ENCODE measurements around the gene CHML. TPM values are rescaled to one million over a fixed set of nuclear protein-coding genes. Genes with fewer than 3 reads are reported as not detected.
"Not testable (repeated sequence)": the region's sequence is repeated elsewhere in the genome, so short reads cannot be mapped to it uniquely, and the experiment has no call there.

Gene CHML
- total RNA-seq, 6 experiments from 2014 or later, result 2.3 to 6.0 (median 3.9) TPM

- intact Hi-C loops (cut with DNase I), result no loop called here
- no peaks in the 10 kb centered on the region for H3K27me3 ChIP-seq
- DNase-seq (no peak), ATAC-seq (no peak)
- no peaks in the 10 kb centered on the region for H3K9me3 ChIP-seq
- H3K36me3 ChIP-seq, result no peaks in the 10 kb centered on the region
- H3K27ac ChIP-seq, result no peak overlapping the region
- TF ChIP-seq POLR2A (IDR thresholded peaks at IDR 0.05) (no peak), CTCF (IDR thresholded peaks at IDR 0.05) (no peak)
- no peak overlapping the region for H3K4me3 ChIP-seq
- WGBS (ENCODE audit: insufficient coverage, low coverage, low lambda C conversion rate, missing lambda C conversion rate), result 100% methylated on average over 1 of the region's 1 CpG
- H3K4me1 ChIP-seq, result no peaks in the 10 kb centered on the region
Observed at GRCh38 chr1:241674805-241675384, 34.7 kb upstream of the CHML start.

- TF ChIP-seq CTCF (IDR thresholded peaks at IDR 0.05) (no peak), POLR2A (IDR thresholded peaks at IDR 0.05) (no peak)
- no peaks in the 10 kb centered on the region for H3K27me3 ChIP-seq
- H3K4me3 ChIP-seq, result no peak overlapping the region
- H3K36me3 ChIP-seq, result no peaks in the 10 kb centered on the region
- H3K27ac ChIP-seq, result no peak overlapping the region
- WGBS (ENCODE audit: insufficient coverage, low coverage, low lambda C conversion rate, missing lambda C conversion rate), result 29% methylated on average over 1 of the region's 1 CpG
- DNase-seq, result no peak
- no peaks in the 10 kb centered on the region for H3K4me1 ChIP-seq
- no peaks in the 10 kb centered on the region for H3K9me3 ChIP-seq
- peak in 3 of 4 donors; percentile 72 to 79 (median 73) for ATAC-seq
- intact Hi-C loops (cut with DNase I), result no loop called here
Observed at GRCh38 chr1:241672301-241672700, 32.1 kb upstream of the CHML start.

- ATAC-seq (no peak), DNase-seq (no peak)
- intact Hi-C loops (cut with DNase I), result no loop called here
- H3K36me3 ChIP-seq, result no peaks in the 10 kb centered on the region
- no peaks in the 10 kb centered on the region for H3K4me1 ChIP-seq
- no peak overlapping the region for H3K4me3 ChIP-seq
- WGBS (ENCODE audit: insufficient coverage, low coverage, low lambda C conversion rate, missing lambda C conversion rate), result 62% methylated on average over 3 of the region's 3 CpGs
- H3K27ac ChIP-seq, result no peak overlapping the region
- no peaks in the 10 kb centered on the region for H3K27me3 ChIP-seq
- no peaks in the 10 kb centered on the region for H3K9me3 ChIP-seq
- TF ChIP-seq CTCF (IDR thresholded peaks at IDR 0.05), result no peak
- no peak for TF ChIP-seq POLR2A (IDR thresholded peaks at IDR 0.05)
Observed at GRCh38 chr1:241666419-241666818, 26.2 kb upstream of the CHML start.

GRCh38 chr1:241660424-241660972 lies 20.3 kb upstream of the CHML start:
- Histone ChIP-seq H3K36me3 (no peaks in the 10 kb centered on the region), H3K27ac (no peak overlapping the region), H3K4me3 (no peak overlapping the region), H3K4me1 (no peaks in the 10 kb centered on the region), H3K27me3 (no peaks in the 10 kb centered on the region), H3K9me3 (no peaks in the 10 kb centered on the region)
- no peak for ATAC-seq
- DNase-seq, result no peak
- intact Hi-C loops (cut with DNase I), result no loop called here
- TF ChIP-seq POLR2A (IDR thresholded peaks at IDR 0.05), result no peak
- no peak for TF ChIP-seq CTCF (IDR thresholded peaks at IDR 0.05)
- WGBS (ENCODE audit: insufficient coverage, low coverage, low lambda C conversion rate, missing lambda C conversion rate), result 69% methylated on average over 5 of the region's 5 CpGs

GRCh38 chr1:241659016-241659415 lies 18.8 kb upstream of the CHML start:
- WGBS (ENCODE audit: insufficient coverage, low coverage, low lambda C conversion rate, missing lambda C conversion rate), result 78% methylated on average over 2 of the region's 2 CpGs
- intact Hi-C loops (cut with DNase I); H3K36me3 ChIP-seq; H3K4me3 ChIP-seq; H3K9me3 ChIP-seq; H3K27me3 ChIP-seq; H3K27ac ChIP-seq; DNase-seq; H3K4me1 ChIP-seq; ATAC-seq: not testable (repeated sequence)

Data from right lobe of liver (tissue), 6 donors.